ENCODE measurements around the gene LINC01488.

Gene LINC01488

DNA sequence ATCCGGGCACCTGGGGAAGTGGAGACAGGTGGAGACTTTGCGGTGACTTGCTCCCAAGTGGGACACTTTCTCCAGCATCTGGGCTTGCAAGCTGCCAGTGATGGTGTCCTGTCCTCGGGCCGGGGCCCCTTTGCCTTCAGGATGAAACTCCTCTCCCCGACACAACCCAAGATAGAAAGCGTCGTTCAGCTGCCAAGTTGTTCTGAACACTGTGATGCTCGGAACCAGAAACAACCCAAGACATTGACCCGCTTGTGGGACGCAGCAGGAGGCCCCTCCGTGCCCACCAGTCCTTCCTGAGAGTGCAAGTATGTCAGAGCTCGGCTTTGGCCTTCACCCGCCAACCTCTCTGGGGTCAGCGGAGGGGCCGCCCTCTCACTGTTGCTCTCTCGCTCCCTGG is 31.3 kb downstream of the LINC01488 start:
- no peak for DNase-seq

DNA sequence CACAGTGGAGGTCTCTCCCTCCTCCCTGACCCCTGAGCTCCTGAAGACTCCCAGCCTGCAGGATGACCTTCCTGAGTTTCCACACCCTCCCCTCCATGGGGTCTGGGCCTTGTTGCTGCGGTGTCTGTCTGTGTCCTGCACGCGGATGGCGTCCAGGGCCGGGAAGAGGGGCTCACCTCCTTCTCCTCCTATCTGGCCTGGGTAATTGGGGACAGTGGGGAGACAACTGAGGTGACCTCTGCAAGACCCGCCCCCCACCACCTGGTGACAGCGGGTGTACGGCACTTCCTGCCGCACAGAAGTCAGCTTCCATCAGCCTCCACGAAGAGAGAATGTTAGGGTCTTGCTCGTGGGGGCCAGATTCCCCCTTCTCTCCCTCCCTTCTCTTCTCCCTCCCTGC is 31.7 kb downstream of the LINC01488 start:
- no peak for DNase-seq

DNA sequence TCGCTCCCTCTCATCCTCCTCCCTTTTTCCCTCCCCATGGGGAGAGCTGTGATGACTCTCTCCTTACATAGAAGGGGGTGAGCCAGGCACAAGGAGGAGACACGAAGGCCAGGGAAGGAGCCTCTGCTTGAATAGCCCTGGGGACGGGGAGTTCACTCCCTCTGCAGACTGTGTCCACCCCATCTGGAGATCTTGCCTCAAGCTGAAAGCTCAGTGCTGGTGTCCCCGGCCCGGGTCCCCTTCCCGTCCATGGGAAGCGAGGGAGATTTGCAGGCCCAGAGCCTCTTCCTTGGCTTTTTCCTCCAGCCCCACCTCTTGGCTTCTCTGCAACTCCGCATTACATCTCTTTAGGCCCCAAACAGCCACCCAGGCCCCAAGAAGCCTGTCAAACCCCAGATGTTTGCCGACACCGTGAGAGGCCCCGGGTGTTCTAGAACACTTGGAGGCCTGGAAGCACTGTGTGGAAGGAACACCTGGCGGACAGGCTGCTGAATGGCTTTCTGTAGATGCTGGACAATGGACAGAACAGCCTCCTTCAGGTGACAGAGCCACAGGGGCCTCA is 32.3 kb downstream of the LINC01488 start:
- DNase-seq = no peak

DNA sequence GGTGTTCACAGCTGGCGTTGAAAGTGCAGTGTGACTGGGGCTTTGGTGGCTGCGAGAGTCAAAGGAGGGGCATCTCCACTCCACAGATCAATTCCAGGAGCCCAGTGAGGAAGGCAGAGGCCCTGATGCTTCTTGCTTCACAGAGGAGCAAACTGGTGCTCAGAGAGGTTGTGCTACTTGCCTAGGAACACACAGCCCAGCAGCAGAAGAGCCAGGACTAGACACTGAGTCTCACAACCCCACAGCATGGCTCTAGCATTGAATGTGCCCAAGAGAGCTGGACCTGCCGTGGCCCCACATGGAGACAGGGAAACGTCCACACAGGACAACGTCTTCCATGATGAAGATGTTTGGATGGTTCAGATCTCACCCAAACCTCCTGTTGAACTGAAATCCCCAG is 33.3 kb downstream of the LINC01488 start:
- DNase-seq = no peak

DNA sequence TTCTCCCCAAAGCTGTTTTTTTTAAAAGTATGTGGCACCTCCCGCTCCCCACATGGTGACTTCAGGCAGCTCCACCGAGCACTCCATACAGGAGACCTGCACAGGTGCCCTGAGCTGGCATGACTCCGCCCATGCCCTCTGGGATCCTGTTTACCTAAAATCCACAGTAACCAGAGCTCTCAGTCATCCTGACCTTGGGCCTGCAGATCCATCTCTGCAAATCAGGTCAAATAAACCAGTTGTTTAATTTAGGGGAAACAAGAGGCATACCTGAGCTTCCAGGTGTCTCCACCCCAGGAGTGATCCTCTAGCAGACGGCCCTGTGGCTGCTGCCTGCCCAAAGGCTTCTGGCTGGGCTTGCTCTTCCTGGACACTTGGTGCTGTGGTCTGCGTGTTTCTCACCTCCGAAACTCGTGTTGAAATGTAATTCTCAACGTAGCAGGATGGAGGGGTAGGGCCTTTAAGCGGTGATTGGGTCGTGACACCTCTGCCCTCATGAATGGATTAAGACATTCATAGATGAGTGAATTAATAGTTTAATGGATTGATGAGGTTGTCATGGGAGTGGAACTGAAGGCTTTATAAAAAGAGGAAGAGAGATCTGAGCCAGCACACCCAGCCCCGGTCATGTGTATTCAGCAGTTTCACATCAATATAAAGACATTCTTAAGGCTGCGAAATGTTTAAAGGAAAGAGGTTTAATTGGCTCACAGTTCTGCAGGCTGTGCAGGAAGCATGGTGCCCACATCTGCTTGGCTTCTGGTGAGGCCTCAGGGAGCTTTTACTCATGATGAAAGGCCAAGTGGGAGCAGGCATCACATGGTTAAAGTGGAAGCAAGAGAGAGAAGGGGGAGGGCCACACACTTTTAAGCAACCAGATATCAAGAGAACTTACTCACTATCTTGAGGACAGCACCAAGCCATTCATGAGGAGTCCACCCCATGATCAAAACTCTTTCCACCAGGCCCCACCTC is 34.1 kb downstream of the LINC01488 start:
- DNase-seq = no peak

DNA sequence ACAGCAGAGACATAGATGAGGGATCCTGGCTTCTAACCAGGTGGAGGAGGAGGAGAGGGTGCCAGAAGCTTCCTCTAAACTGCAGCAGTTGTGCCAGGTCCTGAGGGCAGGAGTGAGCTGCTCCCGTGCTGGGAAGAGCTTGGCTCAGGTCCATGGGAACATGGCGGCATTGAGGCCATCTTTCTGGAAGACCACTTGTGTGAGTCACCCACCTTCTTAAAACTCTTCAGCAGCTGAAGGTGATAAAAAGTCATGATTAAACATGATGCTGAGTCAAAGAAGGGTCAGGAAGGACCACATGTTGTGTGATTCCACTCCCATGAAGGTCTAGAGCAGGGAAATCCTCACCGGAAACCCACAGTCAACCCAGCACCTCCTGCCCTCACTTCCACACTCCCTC is 35.1 kb downstream of the LINC01488 start:
- no peak for DNase-seq

DNA sequence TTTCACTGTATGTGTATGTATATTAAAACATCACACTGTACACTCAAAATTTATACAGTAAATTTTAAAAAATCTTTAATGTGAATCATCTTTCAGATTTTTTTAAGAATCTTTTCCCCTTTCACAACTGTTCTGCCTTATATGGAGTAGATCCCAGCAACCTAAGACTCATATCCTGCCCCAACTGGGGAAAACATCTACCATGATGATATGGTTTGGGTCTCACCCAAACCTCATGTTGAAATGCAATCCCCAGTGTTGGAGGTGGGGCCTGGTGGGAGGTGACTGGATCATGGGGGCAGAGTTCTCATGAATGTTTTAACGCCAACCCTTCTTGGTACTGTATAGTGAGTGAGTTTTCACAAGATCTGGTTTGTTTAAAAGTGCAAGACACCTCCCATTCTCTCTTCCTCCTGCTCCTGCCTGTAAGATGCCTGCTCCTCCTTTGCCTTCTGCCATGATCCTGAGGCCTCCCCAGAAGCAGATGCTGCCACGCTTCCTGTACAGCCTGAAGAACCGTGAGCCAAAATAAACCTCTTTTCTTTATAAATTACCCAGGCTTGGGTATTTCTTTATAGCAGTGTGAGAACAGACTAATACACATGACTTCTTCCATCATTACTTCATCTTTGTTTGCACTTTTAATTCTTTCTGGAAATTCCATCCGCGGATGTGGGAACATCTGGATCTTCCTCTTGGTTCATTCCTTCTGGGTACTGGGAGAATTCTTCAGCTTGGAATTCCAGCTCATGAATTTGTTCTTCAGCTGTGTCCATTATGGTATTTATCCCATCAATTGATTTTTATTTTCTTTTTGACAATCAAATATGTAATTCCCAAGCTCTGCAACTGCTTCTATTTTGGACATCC is 36.9 kb downstream of the LINC01488 start:
- no peak for DNase-seq

DNA sequence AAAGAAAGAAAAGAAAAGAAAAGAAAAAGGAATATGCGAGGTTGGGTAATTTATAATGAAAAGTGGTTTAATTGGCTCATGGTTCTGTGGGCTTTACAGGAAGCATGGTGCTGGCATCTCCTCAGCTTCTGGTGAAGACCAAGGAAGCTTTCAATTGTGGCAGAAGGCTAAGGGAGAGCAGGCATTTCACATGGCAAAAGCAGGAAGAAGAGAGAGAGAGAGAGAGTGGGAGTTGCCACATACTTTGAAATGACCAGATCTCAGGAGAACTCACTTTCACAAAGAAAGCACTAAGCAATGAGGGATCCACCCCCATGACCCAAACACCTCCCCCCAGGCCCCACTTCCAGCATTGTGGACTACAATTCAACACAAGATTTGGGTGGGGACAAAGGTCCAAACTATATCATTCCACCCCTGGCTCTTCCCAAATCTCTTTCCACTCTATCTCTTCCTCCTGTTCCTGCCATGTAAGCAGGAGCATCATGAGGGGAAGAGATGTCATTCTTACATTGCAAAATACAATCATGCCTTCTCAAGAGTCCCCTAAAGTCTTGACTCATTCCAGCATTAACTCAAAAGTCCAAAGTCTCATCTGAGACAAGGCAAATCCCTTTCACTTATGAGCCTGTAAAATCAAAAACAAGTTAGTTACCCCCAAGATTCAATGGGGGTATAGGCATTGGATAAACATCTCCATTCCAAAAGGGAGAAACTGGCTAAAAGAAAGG is 38.9 kb downstream of the LINC01488 start:
- no peak for DNase-seq

DNA sequence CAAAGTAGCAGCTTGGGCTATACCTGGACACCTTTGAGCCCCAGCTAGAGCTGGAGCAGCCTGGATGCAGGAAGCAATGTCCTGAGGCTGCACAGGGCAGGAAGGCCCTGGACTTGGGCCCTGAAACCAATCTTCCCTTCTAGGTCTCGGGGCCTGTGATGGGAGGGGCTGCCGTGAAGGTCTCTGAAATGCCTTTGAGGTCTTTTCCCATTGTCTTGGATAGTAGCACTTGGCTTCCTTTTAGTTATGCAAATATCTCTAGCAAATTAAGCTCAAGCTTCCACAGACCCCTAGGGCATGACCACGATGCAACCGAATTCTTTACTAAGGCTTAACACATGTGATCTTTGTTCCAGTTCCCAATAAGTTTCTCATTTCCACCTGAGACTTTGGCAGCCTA is 40.0 kb downstream of the LINC01488 start:
- no peak for DNase-seq

DNA sequence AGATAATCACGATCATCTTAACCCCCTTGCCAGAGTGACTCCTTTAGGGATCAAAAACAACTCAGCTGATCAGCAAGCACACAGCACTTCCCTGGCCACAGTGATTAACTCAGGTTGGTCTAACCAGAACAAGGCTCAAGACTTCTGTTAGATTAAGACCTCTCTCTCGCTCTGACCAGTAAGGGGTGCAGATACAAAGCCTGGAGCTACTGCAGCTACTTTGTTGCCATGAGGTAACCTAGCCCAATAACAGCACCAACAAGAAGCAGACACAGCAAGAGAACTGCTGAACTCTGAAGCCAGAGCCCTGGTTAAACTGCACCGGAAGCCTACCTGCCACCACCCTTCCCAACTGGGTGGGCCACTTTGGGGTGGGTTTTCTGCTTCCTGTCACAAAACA is 42.0 kb downstream of the LINC01488 start:
- DNase-seq = no peak

DNA sequence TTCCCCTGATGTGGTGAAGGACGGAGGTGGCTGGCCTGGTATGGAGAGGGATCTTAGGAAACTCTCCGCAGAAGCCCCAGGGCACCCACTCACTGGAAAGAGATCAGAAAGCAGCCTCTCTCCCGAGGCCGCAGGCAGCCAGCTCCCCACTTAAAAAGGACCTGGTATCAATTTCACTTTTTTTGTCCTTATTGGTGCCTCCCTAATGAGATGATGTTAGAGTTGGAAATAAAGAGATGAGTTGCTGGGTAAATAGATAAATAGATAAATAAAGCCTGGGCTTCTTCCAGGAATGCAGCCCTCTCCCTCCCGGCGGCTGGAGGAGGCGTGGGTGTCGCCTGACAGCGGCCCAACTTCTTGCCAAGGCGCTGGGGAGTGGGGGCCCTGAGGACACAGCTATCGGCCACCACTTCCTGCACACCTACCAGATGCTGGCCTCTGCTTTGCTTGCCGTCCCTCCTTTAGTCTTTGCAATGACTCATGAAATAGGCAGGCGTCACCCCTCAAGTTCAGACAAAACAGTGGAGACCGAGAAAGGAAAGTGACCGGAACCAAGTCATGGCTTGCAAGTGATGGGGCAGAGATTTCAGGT is 42.9 kb downstream of the LINC01488 start:
- no peak for DNase-seq

DNA sequence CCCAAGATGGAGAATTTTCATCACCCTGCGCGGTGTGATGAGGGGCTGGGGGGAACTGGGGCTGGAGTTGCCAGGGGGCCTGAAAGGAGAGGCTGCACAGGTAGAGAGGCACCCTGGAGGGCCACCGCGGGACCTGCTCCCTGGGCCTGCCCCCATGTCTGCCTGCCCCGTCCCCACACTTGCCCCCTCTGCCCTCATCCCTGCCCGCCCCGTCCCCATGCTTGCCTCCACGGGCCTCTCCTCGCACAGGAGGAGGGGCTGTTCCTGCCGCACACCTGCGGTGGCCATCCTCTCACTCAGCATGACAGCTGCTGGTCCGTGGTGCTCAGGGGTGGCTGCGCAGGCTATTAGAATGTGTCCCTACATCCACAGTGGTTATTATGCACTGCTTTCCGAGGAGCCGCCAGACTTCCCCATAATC is 43.5 kb downstream of the LINC01488 start:
- DNase-seq = no peak

DNA sequence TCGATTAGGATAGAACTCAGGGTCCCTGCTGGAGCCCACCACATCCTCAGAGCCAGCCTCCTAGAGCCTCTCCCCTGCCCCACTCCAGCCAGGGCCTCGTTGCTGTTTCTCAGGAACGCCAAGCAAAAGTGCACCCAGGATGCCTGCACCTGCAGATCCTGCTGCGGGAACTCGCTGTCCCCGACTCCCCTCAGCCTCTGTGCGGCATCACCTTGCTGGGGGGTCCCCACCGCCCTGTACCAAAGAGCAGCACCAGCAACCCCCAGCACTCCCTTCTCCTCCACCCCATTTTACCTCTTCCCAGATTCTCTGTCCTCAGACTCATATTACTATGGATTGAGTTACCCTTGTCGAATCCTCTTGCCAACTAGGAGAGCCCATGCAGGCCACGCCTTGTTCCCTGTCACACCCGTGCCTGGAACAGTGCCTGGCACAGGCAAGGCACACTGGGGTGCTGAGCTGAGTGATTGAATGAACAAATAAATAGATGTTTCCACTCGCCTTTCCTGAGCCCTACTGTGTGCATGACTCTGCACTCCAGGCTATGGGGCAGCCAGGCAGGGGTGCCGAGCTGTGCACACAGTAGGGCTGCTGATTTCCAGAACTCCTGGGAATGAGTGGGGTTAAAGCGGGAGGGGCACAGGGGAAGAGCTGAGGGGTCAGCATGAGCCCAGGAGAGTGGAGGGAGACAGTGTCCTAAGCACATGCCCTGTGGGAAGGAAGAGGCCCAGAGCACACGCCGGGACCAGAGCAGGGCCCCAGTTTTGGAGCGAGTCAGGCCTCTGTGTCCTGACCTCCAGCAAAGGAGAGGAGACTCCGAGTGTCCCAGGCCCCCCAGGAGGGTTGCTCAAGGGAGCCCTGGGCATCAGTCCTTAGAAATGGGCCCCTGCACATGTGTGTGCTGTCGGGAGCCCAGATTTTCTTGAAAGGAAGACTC is 44.3 kb downstream of the LINC01488 start:
- no peak for DNase-seq

DNA sequence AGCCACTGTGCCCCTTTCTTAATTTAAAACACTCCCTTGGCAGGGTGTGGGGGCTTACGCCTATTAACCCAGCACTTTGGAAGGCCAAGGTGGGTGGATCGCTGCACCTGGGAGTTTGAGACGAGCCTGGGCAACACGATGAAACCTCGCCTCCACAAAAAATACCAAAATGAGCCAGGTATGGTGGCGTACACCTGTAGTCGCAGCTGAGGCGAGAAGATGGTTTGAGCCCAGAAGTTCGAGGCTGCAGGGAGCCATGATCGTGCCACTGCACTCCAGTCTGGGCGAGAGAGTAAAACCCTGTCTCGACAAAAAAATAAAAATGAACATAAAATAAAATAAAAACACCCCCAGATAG is 45.0 kb downstream of the LINC01488 start:
- DNase-seq = no peak

DNA sequence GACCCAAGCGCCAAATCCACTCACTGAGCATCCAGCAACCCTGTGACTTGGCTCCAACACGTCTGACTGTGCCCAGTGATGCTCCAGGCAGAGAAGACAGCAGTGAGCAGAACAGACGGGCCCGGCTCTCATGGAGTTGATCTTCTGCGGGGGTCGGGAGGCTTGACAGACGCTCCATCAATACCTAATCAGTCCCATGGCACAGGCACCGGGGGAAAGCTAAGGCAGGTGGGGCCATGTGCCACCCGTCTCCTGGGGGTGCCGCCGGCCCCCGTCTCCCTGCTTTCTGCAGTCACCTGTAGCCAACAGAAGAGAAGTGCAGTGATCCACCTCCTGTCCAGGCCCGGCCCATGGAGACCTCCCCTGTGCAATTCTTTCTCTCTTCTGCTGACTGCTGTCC is 47.5 kb downstream of the LINC01488 start:
- no peak for DNase-seq

DNA sequence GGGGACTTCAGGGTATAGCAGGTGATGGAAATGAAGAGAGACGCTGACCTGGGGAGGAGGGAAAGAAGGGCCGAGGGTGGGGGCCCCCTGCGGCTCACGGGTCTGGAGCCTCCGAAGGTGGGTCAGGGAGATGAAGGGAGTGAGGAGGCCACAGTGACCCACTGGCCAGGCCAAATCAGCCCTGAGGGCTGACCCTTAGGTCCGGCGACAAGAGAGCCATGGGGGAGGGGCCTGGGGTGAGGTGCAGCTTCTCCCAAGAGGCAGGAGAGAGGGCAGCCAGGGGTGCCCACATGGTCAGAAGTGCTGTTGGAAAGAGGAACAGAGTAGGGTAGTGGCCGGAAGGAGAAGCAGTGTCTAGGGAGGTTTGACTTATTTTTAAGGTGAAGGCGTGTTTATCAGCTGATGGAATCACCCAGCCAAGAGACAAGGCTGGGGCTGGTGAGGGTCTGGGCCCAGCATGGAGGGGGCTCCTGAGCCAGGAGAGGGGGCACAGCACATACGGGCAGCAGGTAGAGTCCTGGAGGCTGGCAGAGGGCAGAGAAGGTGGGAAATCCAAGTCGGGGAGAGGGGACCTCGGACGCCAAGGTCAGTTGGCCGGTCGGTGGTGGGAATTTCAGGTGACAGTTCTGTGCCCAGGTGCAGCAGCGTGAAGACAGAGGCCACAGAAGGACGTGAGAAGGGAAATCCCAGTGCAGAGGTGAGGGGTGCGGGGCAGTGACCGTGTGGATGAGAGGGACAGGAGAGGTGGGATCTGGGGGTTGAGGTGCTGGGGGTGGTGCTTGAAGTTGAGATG is 49.0 kb downstream of the LINC01488 start:
- DNase-seq = no peak

DNA sequence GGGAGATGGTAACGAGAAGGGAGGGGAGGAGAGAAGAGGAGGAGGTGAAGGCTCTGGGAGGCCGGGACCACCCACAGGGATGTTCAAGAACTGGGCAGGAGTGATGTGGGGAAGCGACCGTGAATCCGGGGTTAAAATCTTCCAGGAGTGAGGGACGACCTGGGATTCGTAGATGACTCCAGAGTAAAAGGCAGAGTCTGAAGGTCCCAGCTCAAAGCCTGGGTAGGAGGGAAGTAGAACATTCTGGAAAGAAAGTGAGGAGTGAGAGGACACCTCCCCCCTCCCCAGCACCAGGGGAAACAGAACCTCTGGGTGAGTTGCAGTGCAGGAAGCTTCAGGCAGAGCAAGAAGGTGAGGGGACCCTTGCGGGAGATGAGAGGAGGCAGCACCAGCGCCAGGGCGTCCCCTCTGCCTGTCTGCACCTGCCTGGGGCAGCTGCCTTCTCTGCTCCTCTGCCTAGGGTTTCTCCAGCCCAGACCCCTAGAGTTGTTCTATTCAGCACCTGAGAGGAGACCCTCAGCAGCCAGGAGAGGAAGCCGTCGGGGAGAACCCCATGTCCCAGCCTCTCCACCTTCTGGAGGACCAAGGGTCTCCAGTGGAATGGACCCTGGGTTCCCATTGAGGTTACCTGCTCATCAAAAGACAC is 49.7 kb downstream of the LINC01488 start:
- no peak for DNase-seq

DNA sequence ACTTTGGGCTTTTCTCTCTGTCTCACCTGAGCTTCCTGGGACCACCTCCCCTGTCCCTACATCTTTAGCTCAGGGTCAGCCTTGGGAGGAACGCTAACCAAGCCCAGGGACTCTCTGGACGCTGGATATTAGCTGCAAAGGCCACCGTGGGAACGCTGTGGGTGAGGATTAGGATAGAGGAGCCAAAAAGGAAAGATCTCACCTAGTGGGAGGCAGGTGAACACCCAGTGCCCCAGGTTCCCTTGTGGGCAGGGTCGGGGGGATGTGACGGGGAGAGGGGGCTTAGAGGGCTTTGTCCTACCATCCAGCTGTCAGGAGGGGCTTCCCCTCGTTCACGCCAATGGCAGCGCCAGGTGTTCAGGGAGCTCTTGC is 50.2 kb downstream of the LINC01488 start:
- DNase-seq = no peak

DNA sequence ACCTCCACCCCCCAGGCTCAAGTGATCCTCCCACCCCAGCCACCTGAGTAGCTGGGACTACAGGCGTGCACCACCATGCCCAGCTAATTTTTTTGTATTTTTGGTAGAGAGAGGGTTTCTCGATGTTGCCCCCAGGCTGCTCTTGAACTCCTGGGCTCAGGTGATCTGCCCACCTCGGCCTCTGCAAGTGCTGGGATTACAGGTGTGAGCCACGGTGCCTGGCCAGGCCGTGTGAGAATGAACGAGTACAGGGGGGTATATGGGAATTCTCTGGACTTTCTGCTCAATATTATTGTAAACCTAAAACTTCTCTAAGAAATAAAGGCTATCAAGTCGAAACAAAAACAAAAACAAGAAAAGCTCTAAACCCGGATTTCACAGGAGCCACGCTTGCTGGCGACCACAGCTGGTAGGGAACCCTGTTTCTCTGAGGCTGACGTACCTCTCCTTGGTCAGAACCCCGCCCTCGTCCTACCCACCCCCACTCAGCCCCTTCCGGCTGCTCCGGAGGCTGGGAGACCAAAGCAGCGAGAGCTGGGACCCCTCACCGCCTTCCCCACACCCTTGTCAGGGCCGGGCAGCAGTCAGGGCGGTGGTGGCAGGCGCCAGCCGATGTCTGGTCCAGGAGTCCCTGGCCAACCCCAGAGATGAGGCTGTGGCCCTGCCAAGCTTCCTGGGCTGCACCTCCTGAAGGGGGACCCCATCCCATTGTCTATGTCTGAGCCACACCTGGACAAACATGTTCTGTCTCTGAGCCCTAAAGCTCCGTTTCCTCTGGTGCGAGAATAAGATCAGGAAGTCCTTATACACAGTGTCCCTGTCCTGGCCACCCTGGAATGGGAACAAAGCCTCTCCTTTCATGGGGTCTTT is 52.1 kb downstream of the LINC01488 start:
- no peak for DNase-seq

Measured in stimulated activated CD4-positive, alpha-beta T cell treated with anti-CD3 and anti-CD28 coated beads, Interleukin-4, amount 100 ng/mL, for 4 hours (primary cell).